Lower leg skin (tissue), 3 donors: ENCODE measurements around the gene TXNRD3.

Experiments
- POLR2A ChIP-seq, 2 donors: fragments of 450-650 bp; IDR thresholded peaks; one replicate each; pipeline ENCODE4 v1.6.1; 2016 to 2017; ENCODE audit warnings: antibody characterized with exemption in 2 of 2, mild to moderate bottlenecking in 1 of 2, moderate library complexity in 1 of 2
- TF ChIP-seq, protein P1 (sequence below), 3 donors: fragments of 450-650 bp; IDR thresholded peaks; one replicate each; pipeline ENCODE4 v1.5.1; 2016; ENCODE audit warnings: antibody characterized with exemption in 3 of 3, mild to moderate bottlenecking in 3 of 3, moderate library complexity in 2 of 3

DNA sequence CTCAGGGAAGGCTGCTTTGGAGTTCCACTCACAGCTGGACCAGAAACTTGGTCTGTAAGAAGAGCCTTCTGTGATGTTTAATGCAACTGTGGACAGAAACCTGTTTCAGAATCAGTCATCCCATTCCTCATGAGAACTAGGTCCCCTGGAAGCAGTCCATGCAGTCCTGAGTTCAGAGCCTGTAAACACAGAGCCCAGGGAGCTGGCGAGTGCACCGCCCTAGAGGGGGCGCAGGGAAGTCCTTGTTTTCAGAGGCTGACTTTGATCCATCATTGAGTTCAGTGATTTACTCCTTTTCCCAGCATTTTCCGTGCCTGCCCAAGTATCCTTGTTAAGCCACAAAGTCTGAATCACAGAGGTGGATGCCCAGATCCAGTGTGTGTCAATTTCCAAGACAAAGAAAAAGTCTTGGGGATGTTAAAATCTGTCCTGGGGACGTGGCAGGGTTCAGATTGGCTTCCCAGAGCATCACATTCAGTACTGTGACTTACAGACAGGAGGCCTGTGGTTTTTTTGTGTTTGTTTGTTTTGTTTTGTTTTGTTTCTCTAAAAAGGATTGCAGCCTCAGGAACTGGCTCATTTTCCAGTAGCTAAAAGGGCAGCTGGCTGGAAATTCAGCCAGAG is 9.8 kb upstream of the TXNRD3 start:
- TF ChIP-seq POLR2A (IDR thresholded peaks at IDR 0.05), result no peak
- TF ChIP-seq, protein P1, sequence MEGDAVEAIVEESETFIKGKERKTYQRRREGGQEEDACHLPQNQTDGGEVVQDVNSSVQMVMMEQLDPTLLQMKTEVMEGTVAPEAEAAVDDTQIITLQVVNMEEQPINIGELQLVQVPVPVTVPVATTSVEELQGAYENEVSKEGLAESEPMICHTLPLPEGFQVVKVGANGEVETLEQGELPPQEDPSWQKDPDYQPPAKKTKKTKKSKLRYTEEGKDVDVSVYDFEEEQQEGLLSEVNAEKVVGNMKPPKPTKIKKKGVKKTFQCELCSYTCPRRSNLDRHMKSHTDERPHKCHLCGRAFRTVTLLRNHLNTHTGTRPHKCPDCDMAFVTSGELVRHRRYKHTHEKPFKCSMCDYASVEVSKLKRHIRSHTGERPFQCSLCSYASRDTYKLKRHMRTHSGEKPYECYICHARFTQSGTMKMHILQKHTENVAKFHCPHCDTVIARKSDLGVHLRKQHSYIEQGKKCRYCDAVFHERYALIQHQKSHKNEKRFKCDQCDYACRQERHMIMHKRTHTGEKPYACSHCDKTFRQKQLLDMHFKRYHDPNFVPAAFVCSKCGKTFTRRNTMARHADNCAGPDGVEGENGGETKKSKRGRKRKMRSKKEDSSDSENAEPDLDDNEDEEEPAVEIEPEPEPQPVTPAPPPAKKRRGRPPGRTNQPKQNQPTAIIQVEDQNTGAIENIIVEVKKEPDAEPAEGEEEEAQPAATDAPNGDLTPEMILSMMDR (IDR thresholded peaks at IDR 0.05), result no peak
